ENCODE results near the gene LHX6. TPM values are rescaled to one million over a fixed set of nuclear protein-coding genes. Genes with fewer than 3 reads are reported as not detected.
A peak's percentile ranks its signal among the peaks of the same experiment; 100 is the strongest.

Gene LHX6
- not detected for total RNA-seq

DNA sequence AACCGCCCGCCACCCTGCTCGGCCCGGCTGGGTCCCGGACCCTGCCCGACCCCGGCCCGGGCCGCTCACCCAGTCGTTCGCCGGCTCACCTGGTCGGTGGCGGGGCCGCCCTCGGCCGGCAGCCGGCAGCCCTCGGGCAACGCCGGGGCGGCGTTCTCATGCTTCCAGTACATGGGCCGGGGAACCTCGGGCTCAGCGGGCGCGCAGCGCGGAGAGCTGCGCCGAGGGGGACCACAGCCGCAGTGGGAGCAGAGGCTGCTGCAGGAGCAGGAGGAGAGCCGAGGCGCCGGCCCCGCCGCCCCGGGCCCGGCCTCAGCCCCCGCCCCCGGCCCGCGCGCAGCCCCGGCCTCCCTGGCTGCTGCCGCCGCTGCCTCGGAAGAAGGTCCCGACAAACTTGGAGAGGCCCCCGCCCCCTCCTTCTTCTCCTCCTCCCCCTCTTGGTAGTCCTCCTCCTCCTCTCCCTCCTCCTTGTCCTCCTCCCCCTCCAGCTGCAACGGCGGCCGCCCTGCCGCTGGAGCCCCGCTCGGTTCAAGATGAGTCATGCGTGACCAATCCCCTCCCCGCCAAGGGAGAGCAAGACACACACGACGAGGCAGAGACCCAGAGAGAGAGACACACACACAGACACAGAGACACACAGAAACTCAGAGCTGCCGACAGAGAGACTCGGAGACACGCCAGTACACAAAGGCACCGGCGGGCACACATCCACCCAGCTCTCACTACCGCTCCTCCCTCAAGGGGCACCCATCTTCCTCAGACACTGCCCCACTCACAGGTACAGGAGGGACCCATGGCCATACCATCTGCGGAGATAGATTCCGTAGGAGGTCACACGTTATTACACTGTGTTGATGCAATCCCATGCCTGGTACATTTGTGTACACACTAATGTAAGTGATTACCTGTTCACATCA is at the start of gene LHX6:
Gene LHX6 (minus strand): TSS at position 390 of the 917 bp plus-strand sequence. CDS start 217 bp downstream, at position 173.
- Mint-ChIP-seq H3K27me3 (peaks cover 25% of the 10 kb centered on the region), H3K27ac (no peak within 1 kb of the TSS), H3K4me3 (no peak within 1 kb of the TSS), H3K9me3 (no peaks in the 10 kb centered on the region), H3K4me1 (no peaks in the 10 kb centered on the region), H3K36me3 (ENCODE audit: low read depth) (no peaks in the 10 kb centered on the region)
- DNase-seq, result no peak
- ChIA-PET CTCF (no interaction called here), POLR2A (no interaction called here)

DNA sequence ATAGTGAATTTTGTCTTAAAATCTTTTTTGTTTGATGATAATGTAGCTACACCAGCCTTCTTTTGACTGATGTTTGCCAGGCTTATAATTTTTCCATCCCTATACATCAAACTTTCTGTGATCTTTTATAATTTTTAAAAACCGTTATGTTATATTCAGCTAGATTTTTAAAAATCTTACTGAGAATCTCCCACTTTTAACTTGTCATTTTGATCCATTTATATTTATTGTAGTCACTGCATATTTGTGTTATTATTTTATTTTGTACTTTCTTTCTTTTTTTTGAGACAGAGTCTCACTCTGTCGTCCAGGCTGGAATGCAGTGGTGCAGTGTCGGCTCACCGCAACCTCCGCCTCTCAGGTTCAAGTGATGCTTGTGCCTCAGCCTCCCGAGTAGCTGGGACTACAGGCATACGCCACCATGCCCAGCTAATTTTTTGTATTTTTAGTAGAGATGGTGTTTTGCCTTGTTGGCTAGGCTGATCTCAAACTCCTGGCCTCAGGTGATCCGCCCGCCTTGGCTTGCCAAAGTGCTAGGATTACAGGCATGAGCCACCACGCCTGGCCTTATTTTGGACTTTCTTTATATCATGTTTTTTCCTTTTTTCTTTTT is 48.6 kb upstream of the LHX6 start:
- CTCF ChIA-PET, result no interaction called here
- no peak overlapping the region for H3K27ac Mint-ChIP-seq

DNA sequence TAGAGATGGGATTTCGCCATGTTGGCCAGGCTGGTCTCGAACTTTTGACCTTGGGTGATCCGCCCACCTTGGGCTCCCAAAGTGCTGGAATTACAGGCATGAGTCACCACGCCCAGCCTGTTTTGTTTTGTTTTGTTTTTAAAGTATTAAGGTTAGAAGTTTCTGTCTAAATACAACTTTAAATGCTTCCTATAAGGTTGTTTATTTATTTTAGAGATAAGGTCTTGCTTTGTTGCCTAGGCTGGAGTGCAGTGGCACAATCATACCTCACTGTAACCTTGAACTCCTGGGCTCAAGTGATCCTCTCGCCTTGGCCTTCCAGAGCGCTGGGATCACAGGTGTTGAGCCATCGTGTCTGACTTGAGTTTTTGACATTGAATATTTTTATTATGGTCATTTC is 47.3 kb upstream of the LHX6 start:
- POLR2A ChIA-PET, result no interaction called here

More for the DNA sequence above, 48.6 kb upstream of the LHX6 start:
- H3K27me3 Mint-ChIP-seq, result no peaks in the 10 kb centered on the region
- POLR2A ChIA-PET, result no interaction called here
- peaks cover 2% of the 10 kb centered on the region for H3K4me1 Mint-ChIP-seq
- no peak for DNase-seq
- peaks cover 6% of the 10 kb centered on the region for H3K9me3 Mint-ChIP-seq
- H3K36me3 Mint-ChIP-seq (ENCODE audit: low read depth), result peaks cover 58% of the 10 kb centered on the region
- H3K4me3 Mint-ChIP-seq, result no peak overlapping the region

DNA sequence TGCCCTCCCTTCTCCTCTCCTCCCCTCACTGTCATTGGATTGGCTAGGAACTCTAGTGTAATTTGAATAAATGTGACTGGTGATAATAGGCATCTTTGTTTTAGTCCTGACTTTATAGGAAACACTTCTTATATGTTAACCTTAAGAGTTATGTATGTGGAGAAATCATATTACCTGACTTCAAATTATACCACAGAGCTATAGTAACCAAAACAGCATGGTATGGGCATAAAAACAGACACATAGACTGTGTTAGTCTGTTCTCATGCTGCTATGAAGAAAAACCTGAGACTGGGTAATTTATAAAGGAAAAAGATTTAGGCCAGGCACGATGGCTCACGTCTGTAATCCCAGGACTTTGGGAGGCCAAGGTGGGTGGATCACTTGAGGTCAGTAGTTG is 45.3 kb upstream of the LHX6 start:
- H3K36me3 Mint-ChIP-seq (ENCODE audit: low read depth), result peaks cover 53% of the 10 kb centered on the region
- peaks cover 2% of the 10 kb centered on the region for H3K4me1 Mint-ChIP-seq
- H3K9me3 Mint-ChIP-seq, result peaks cover 6% of the 10 kb centered on the region
- no peak overlapping the region for H3K4me3 Mint-ChIP-seq
- CTCF ChIA-PET, result no interaction called here
- H3K27ac Mint-ChIP-seq, result no peak overlapping the region
- DNase-seq, result no peak
- no peaks in the 10 kb centered on the region for H3K27me3 Mint-ChIP-seq
- POLR2A ChIA-PET, result no interaction called here

More for the DNA sequence above, 47.3 kb upstream of the LHX6 start:
- H3K27me3 Mint-ChIP-seq, result no peaks in the 10 kb centered on the region
- CTCF ChIA-PET, result no interaction called here
- no peak overlapping the region for H3K4me3 Mint-ChIP-seq
- H3K27ac Mint-ChIP-seq, result no peak overlapping the region
- peaks cover 2% of the 10 kb centered on the region for H3K4me1 Mint-ChIP-seq
- peaks cover 6% of the 10 kb centered on the region for H3K9me3 Mint-ChIP-seq
- DNase-seq, result no peak
- H3K36me3 Mint-ChIP-seq (ENCODE audit: low read depth), result peaks cover 54% of the 10 kb centered on the region

DNA sequence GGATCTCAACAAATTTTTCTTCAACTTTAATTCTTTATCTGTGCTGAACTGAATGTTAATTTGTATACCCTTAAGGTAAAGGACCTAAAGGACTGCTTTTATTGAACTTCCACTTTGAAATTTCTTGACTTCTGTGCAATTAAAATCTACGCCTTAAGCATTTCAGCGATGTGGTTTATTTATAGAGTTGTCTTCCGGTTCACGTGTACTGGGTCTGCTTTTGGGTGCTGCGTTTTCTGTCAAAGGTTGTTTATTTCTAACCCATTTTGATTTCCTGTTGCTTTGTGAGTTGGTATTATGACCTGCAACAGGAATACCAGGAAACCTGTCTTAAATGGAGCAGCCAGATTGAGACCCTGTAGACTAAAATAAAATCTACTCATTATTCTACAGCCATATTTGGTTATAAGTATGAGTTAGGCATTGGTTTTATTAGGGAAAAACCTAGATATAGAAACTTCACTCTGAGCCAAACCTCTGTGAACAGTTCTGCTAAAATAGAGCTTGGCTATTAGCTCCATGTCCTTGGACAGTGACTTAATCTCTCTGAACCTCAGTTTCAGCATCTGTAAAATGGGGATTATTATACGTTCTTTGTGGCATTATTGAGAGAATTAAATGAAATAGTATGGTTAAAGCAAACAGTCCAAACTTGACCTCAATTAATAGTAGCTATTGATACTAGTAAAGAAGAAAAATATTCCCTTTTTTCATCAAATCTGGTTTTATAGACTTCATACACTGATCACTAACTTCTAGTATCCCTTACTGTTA is 39.5 kb upstream of the LHX6 start:
- H3K27me3 Mint-ChIP-seq, result no peaks in the 10 kb centered on the region
- peaks cover 20% of the 10 kb centered on the region for H3K36me3 Mint-ChIP-seq (ENCODE audit: low read depth)
- CTCF ChIA-PET, result no interaction called here

GRCh38 chr9:122265149-122265915 is 36.6 kb upstream of the LHX6 start:
- H3K4me3 Mint-ChIP-seq, result peak overlapping the region; percentile 89
- H3K4me1 Mint-ChIP-seq, result peaks cover 54% of the 10 kb centered on the region
- peak; percentile 45 for DNase-seq
- ChIA-PET POLR2A (no interaction called here), CTCF (interaction anchor here (0.9 to 1.1 kb wide), 2 partner anchors 16 to 21 kb away, joined by 3 to 5 read pairs; no protein-coding TSS in a partner anchor)
- peaks cover 16% of the 10 kb centered on the region for H3K36me3 Mint-ChIP-seq (ENCODE audit: low read depth)
- peak overlapping the region; percentile 100 for H3K27ac Mint-ChIP-seq
- no peaks in the 10 kb centered on the region for H3K27me3 Mint-ChIP-seq
- no peaks in the 10 kb centered on the region for H3K9me3 Mint-ChIP-seq

More for the DNA sequence above, 39.5 kb upstream of the LHX6 start:
- no peak overlapping the region for H3K27ac Mint-ChIP-seq
- no peaks in the 10 kb centered on the region for H3K9me3 Mint-ChIP-seq
- DNase-seq, result no peak
- H3K4me1 Mint-ChIP-seq, result peaks cover 31% of the 10 kb centered on the region
- POLR2A ChIA-PET, result no interaction called here
- peak overlapping the region; percentile 7 for H3K4me3 Mint-ChIP-seq

DNA sequence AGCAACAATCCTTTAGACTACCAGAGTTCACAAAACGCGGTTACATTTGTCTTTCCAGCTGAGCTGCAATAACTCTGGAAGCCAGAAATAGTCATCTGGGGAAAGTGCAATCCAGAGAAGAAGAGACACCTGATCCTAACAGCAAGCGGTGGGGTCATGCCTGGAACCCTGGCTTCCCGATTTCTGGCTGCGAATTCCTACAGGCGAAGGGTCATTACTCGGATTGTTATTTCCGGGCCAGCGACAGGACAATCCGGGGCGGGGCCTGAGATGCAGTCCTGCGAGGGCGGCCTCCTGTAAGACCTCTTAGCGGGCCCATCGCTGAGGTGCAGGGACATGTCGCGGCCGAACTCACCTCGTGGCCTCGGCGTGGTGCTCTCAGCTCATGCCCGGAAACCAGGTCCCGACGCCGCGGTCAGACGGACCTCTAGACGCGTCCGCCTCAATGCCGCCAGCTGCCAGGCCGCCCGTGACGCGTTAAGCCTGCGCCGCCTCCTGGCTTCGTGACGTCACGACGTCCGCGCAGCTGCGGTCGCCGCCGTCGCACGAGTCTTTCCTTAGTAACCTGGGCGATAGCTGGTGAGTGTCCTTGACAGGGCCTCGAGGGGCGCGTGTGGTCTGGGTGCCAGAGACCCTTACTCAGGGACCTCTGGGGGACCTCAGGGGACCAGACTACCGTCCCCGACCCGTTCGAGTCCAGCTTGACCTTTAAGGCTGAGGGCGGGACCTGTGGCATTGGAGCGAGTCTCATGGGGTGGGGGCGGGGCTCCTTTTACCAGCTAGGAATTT is 35.8 kb upstream of the LHX6 start, which contains the start of the genes MRRF and RBM18:
Gene MRRF (plus strand): TSS at position 523 of the 789 bp plus-strand sequence. CDS start 6,010 bp downstream, outside the sequence.
Gene RBM18 (minus strand): TSS at position 481 of the 789 bp plus-strand sequence. CDS start 3,348 bp downstream, outside the sequence.
- H3K36me3 Mint-ChIP-seq (ENCODE audit: low read depth), result peaks cover 19% of the 10 kb centered on the region
- peak within 1 kb of the TSS; percentile 100 for H3K27ac Mint-ChIP-seq
- DNase-seq, result peak; percentile 89
- H3K4me1 Mint-ChIP-seq, result peaks cover 54% of the 10 kb centered on the region
- no peaks in the 10 kb centered on the region for H3K9me3 Mint-ChIP-seq
- CTCF ChIA-PET, result interaction anchor here (0.9 to 1.1 kb wide), 2 partner anchors 17 to 21 kb away, joined by 3 to 5 read pairs; no protein-coding TSS in a partner anchor
- no peaks in the 10 kb centered on the region for H3K27me3 Mint-ChIP-seq
- POLR2A ChIA-PET, result no interaction called here
- H3K4me3 Mint-ChIP-seq, result peak within 1 kb of the TSS; percentile 89

DNA sequence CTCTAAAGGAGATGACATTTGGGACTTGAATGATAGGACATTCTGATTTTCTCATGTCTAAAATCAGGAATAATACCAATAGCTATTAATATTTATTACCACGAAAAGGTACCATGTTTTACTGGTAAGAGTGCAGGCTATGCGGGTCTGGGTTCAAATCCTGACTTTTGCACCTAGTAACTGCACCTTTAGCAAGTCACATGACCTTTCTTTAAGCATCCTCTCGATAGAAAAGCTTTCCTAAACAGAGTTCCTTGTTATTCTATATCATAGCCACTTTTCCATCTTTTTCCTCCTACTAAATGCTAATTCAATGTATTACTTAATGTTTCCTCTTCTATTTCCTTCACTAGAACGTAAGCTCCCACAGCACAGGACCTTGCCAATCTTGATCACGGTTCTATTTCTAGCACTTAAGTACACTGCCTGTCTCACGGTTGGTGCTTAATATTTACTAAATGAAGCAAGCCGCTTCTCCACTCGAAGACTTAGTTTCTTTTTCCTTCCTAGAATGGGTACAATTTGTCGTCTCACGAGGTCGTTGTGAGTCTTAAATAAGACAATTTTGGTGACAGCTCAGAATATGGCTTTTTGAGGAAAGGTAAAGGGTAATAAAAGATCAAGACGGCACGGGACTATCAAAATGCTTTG is 35.1 kb upstream of the LHX6 start:
- Mint-ChIP-seq H3K27me3 (no peaks in the 10 kb centered on the region), H3K4me1 (peaks cover 54% of the 10 kb centered on the region), H3K27ac (peak overlapping the region; percentile 100), H3K4me3 (peak overlapping the region; percentile 89), H3K9me3 (no peaks in the 10 kb centered on the region), H3K36me3 (ENCODE audit: low read depth) (peaks cover 26% of the 10 kb centered on the region)
- DNase-seq, result peak; percentile 22
- CTCF ChIA-PET, result no interaction called here
- POLR2A ChIA-PET, result no interaction called here

GRCh38 chr9:122262073-122262472 is 33.3 kb upstream of the LHX6 start:
- peaks cover 46% of the 10 kb centered on the region for H3K4me1 Mint-ChIP-seq
- H3K36me3 Mint-ChIP-seq (ENCODE audit: low read depth), result peaks cover 32% of the 10 kb centered on the region
- no peaks in the 10 kb centered on the region for H3K27me3 Mint-ChIP-seq
- ChIA-PET POLR2A (interaction anchor here (0.5 kb wide), 1 partner anchor 15 kb away, joined by 5 read pairs; no protein-coding TSS in a partner anchor), CTCF (no interaction called here)
- H3K4me3 Mint-ChIP-seq, result no peak overlapping the region
- DNase-seq, result no peak
- H3K9me3 Mint-ChIP-seq, result no peaks in the 10 kb centered on the region
- no peak overlapping the region for H3K27ac Mint-ChIP-seq

DNA sequence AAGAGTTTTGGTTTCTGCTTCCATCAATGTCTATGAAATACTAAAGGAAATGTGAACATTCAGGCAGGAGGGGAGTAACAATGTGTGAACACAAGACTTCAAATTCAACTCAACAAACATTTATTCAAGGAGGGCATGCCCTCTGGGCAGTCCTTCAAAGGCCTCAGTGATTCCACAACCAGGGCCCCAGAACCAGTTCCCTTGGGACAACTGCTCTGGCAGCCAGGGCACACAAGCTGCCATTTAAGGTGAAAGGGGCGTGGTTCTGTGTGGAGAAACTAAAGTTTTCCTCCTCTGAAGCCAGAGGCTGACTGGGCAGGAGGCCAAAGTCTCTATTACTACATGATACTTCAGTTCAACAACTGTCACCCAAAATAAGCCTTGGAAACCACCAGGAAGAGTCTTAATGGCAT is 32.7 kb upstream of the LHX6 start:
- Mint-ChIP-seq H3K27ac (peak overlapping the region; percentile 26), H3K4me1 (peaks cover 45% of the 10 kb centered on the region), H3K27me3 (no peaks in the 10 kb centered on the region), H3K36me3 (ENCODE audit: low read depth) (peaks cover 32% of the 10 kb centered on the region), H3K4me3 (no peak overlapping the region), H3K9me3 (no peaks in the 10 kb centered on the region)
- POLR2A ChIA-PET, result no interaction called here
- CTCF ChIA-PET, result no interaction called here
- DNase-seq, result no peak

DNA sequence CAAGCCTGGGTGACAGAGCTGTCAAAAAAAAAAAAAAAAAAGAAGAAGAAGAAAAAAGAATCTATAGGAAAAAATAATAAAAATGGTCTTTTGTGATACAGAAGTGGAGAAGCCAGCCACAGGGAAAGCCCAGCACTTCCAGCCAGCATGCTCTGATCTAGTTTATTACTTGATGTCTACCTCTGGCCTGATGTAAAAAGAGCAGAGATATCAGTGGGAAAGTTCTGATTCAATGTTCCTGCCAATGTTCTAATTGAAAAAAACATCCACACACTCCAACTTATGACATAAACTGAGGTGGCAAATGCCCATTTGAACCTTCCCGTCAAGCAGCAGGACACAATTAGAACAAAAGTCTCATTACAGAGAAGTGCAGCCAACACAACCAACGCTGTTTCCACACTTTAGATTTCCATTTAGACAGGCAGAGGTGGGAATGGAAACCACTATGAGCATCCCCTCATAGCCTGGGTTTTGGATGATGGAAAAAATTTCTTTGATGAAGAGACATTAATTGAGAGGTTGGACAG is 30.2 kb upstream of the LHX6 start:
- Mint-ChIP-seq H3K4me3 (no peak overlapping the region), H3K27me3 (no peaks in the 10 kb centered on the region), H3K4me1 (peaks cover 32% of the 10 kb centered on the region), H3K27ac (no peak overlapping the region), H3K36me3 (ENCODE audit: low read depth) (peaks cover 28% of the 10 kb centered on the region), H3K9me3 (no peaks in the 10 kb centered on the region)
- DNase-seq, result no peak
- CTCF ChIA-PET, result no interaction called here
- POLR2A ChIA-PET, result no interaction called here

Measured in activated CD4-positive, alpha-beta T cell treated with anti-CD3 and anti-CD28 coated beads, Interleukin-2, amount 10 ng/mL, durations not matched to agents 7 days and 5 days (primary cell).